Adipocyte (in vitro differentiated cells): Measurements from ENCODE around the gene CHN2.

Experiments
- DNase-seq: peaks from one replicate; pipeline ENCODE4 v3.0.0-alpha.2; 2015; ENCODE audit warnings: low read depth
- H3K27me3 ChIP-seq: replicated peaks from 2 replicates; pipeline ENCODE4 v1.7.0; 2013; ENCODE audit warnings: mild to moderate bottlenecking, low read length, moderate library complexity; ENCODE audit not compliant: control insufficient read depth, insufficient read depth
- H3K36me3 ChIP-seq: 2 replicates; pipeline ENCODE4 v1.7.0; 2013; ENCODE audit warnings: low read length, mild to moderate bottlenecking, moderate library complexity; ENCODE audit not compliant: control insufficient read depth, insufficient read depth, severe bottlenecking
- H3K4me1 ChIP-seq: 2 replicates; pipeline ENCODE4 v1.7.0; 2013; ENCODE audit warnings: mild to moderate bottlenecking, low read length, moderate library complexity; ENCODE audit not compliant: control insufficient read depth, insufficient read depth
- H3K4me3 ChIP-seq: 2 replicates; pipeline ENCODE4 v1.7.0; 2013; ENCODE audit warnings: mild to moderate bottlenecking, low read length, moderate library complexity
- H3K9ac ChIP-seq: 2 replicates; pipeline ENCODE4 v1.7.0; 2013; ENCODE audit warnings: mild to moderate bottlenecking, low read length, moderate library complexity
- H3K9me3 ChIP-seq: 2 replicates; pipeline ENCODE4 v1.7.0; 2013; ENCODE audit warnings: mild to moderate bottlenecking, low read length, moderate library complexity; ENCODE audit not compliant: control insufficient read depth

The CHN2 gene

DNA sequence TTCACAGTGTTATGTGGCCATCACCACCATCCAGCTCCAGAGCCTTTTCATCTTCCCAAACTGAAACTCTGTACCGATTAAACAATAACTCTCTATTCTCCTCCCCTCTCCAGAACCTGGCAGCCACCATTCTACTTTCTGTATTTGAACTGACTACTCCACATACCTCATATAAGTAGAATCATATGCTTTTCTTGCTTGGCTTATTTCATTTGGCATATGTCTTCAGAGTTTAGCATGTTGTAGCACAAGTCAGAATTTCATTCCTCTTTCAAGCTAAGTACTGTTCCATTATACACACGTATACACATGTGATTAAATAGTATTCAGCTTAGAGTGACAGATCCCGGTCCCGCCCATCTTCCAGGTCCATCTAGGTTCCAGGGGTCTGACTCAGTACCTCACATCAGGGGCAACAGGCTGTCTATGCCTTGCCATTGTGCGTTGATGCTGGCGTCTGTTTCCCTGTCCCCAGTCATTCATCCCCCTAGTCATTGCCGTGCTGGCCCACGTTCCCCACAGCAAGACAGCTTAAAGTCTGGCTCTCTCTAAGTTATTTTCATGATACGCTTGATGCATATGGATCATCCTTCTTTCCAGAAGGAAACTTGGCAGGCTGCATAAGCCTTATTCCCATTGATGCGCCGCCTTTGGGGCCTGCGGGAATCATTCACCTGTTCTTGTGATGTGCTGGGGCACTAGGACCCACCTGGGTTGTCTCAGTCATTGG, 108.3 kb downstream of the CHN2 start:
- Histone ChIP-seq H3K27me3 (peaks cover 24% of the 10 kb centered on the region), H3K9ac (no peak overlapping the region), H3K4me3 (no peak overlapping the region), H3K4me1 (no peaks in the 10 kb centered on the region), H3K36me3 (no peaks in the 10 kb centered on the region), H3K9me3 (no peaks in the 10 kb centered on the region)
- DNase-seq, result no peak

DNA sequence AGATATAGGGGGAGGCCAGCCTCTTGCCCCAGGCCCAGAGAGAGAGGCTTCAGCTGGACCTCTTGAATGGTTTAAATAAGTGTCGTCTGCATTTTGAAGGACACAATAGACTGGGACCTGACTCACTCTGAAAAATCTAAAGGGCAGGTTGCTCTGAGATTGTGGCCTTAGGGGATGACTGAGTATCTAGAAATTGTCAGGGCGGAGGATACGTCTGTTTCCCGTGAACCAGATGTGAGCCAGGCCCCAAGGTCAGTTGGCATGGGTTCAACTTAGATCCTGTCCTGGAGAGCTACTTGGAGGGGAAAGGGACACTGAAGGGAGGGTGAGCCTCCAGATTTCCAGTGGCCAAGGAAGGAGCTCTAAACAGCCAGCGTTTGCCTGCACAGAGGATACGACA, 110.2 kb downstream of the CHN2 start:
- Histone ChIP-seq H3K9me3 (no peaks in the 10 kb centered on the region), H3K9ac (no peak overlapping the region), H3K4me3 (no peak overlapping the region), H3K36me3 (no peaks in the 10 kb centered on the region), H3K4me1 (no peaks in the 10 kb centered on the region), H3K27me3 (peaks cover 24% of the 10 kb centered on the region)
- no peak for DNase-seq

DNA sequence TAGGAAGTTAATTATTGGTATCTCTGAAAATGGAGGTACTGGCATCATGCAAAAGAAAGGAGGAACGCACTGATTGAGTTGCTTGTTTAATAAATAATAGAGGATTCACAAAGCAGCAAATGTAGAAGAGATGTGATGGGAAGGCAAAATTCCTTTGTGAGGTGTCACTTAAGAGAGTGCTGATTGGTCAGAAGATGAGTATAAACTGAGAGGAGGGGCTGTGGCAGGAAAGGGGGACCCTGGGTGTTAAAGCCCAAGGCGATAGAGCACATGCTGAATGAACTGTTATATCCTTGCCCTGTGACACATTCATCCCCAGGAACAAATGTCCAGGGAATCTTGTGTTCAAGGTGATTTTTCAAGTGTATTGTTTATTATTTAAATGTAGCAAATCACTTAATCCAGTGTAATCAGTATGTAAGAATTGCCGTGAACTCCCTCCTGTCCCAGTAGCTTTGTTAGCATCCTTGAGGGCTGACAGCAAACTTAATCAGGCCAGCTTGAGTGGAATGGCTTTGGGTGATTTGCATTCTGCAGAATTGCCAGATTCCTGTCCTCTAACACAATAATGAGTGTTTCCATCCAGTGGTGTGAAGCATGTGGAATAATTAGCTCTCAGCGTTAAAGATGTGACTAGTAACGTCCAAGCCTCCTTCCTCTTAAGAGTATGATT, 111.9 kb downstream of the CHN2 start:
- H3K9ac ChIP-seq, result no peak overlapping the region
- H3K4me1 ChIP-seq, result no peaks in the 10 kb centered on the region
- no peaks in the 10 kb centered on the region for H3K36me3 ChIP-seq
- H3K27me3 ChIP-seq, result peaks cover 30% of the 10 kb centered on the region
- DNase-seq, result no peak
- H3K4me3 ChIP-seq, result no peak overlapping the region
- no peaks in the 10 kb centered on the region for H3K9me3 ChIP-seq

DNA sequence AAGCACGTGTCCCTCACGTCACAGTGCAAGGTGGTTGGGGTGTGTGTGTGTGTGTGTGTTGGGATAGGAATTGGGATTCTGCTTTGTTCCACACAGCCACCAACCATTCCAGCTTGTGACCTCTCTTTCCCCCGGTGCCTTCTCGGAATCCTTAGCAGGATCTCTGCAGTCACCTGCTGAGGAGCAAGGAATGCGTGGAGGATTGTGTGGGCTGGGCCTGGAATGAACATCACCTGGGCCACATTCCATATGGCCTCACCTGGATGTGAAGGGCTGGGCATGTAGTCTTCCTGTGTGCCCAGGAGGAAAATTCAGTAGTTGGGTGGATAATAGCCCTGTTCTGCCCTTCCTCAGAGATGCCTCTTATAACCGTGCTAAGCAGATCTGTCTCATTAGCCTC, 113.8 kb downstream of the CHN2 start:
- H3K27me3 ChIP-seq, result peaks cover 43% of the 10 kb centered on the region

DNA sequence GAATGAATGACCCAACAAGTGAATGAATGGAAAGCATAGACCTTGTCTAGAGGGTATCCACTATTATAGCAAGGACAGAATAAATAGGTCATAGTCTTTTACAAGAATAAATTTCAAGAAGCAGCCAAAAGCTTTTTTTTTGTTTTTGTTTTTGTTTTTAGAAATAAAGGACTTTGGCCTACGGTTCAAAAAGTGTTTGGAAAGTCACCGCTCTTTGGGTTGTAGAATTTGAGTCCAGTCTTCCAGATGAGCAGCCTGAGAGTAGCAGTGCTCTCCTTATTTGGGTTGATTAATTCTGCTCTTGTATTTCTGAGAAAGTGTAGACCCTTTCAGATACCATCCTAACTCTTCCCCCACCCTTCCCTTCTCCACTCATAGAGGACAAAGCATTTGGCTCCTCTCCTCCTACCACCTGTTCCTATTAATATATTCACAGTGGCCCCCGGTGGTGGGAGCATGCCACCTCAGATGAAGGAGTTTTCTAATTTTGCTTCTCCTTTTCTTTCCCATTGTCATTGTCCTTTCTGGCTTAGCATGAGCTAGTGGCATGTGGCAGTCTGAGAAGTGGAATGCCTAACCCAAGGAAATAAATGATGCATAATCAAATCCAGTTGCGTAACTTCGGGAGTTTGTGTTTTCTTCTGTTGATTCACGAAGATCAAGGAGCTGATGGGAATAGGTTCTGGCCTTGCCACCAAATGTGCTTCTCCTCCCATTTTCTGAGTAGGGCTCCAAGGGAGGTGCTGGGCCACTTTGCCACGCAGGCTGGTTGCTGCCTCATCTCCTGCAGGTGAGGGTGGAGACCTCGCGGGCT, 114.7 kb downstream of the CHN2 start:
- H3K36me3 ChIP-seq, result no peaks in the 10 kb centered on the region
- H3K4me1 ChIP-seq, result no peaks in the 10 kb centered on the region
- no peak overlapping the region for H3K4me3 ChIP-seq
- peaks cover 41% of the 10 kb centered on the region for H3K27me3 ChIP-seq
- H3K9ac ChIP-seq, result no peak overlapping the region
- H3K9me3 ChIP-seq, result no peaks in the 10 kb centered on the region
- DNase-seq, result no peak

More for the DNA sequence above, 113.8 kb downstream of the CHN2 start:
- Histone ChIP-seq H3K4me1 (no peaks in the 10 kb centered on the region), H3K9me3 (no peaks in the 10 kb centered on the region), H3K36me3 (no peaks in the 10 kb centered on the region), H3K9ac (no peak overlapping the region), H3K4me3 (no peak overlapping the region)
- DNase-seq, result no peak

DNA sequence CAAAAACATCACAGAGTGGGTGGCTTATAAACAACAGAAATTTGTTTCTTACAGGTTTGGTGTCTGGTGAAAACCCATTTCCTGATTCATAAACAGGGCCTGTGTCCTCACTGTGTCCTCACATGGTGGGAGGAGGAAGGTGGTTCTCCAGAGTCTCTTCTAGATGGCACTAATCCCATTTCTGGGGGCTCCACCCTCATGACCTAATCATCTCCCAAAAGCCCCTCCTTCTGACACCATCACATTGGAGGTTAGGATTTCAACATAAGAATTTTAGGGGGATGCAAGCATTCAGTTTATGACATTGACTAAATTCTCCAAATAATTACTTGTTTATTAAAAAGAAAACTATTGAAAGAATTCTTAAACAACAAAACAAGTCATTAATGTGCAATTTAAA, 116.0 kb downstream of the CHN2 start:
- Histone ChIP-seq H3K4me1 (peaks cover 5% of the 10 kb centered on the region), H3K9ac (no peak overlapping the region), H3K4me3 (no peak overlapping the region), H3K27me3 (peaks cover 38% of the 10 kb centered on the region), H3K9me3 (no peaks in the 10 kb centered on the region), H3K36me3 (no peaks in the 10 kb centered on the region)
- no peak for DNase-seq

DNA sequence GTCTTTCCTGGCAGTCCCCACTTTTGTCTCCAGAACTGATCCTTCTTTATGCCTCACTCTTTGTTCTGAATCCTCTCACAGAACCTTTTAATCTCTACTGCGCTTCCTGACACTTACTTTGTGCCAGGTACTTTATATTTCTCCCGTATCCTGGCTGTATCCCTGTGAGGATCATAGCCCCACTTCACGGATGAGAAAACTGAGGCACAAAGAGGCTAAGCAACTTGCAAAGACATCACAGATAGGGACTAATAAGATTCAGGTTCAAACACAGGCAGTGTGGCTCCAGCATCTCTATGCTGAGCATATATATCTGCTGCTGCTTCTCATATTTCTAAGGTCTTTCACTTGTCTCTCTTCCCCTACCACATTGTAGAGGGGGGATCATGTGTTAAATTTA, 116.7 kb downstream of the CHN2 start:
- no peaks in the 10 kb centered on the region for H3K36me3 ChIP-seq
- DNase-seq, result no peak
- no peak overlapping the region for H3K4me3 ChIP-seq
- no peaks in the 10 kb centered on the region for H3K9me3 ChIP-seq
- H3K27me3 ChIP-seq, result peaks cover 31% of the 10 kb centered on the region
- no peak overlapping the region for H3K9ac ChIP-seq
- peaks cover 5% of the 10 kb centered on the region for H3K4me1 ChIP-seq

DNA sequence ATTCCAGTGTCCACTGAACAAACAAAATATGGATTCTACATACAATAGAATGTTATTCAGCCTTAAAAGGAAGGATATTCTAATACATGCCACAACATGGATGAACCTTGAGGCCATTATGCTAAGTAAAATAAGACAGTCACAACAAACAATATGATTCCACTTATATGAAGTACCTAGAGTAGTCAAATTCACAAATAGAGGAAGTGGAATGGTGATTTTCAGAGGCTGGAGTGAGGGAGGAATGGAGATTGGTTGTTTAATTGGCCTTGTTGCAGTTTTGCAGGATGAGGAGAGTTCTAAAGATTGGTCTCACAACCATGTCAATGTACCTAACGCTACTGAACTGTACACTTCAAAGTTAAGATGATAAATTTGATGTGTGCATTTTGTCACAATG, 119.6 kb downstream of the CHN2 start:
- no peak overlapping the region for H3K4me3 ChIP-seq
- H3K4me1 ChIP-seq, result peaks cover 5% of the 10 kb centered on the region
- no peak for DNase-seq
- peaks cover 24% of the 10 kb centered on the region for H3K27me3 ChIP-seq
- no peaks in the 10 kb centered on the region for H3K9me3 ChIP-seq
- no peak overlapping the region for H3K9ac ChIP-seq
- H3K36me3 ChIP-seq, result no peaks in the 10 kb centered on the region

DNA sequence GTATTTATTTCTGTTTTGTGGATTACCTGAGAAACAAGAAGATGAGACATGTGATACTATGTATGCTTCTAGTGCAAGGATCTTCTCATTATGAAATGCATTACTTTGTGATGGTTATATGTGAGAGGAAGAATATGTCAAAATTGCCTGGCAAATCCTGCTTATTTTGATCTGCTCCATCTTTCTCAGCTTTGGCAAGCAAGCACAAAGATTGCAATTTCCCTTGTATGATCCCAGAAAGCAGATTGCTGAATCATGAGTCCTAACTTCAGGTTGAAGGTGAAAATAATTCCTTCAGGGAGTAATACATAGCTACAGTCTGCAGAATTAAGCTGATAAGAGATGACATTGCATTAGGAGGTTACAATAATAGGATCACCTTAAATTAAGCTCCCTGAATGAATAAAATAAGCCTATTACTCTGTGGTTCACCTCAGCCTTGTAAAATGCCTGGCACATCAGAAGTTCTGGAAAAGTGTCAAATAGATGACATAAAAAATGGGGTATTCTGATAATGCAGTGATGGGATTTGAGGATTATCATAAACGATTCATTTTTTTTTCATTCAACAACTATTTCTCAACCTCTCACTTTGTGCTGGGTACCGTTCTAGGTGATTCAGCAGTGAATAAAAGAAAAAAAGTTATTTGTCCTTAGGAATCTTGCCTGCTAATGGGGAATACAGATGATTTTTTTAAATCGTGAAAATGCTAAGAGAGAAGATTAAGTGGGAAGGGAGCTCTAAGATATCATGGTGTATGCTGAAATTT, 120.7 kb downstream of the CHN2 start:
- H3K4me3 ChIP-seq, result no peak overlapping the region
- peaks cover 24% of the 10 kb centered on the region for H3K27me3 ChIP-seq
- no peak overlapping the region for H3K9ac ChIP-seq
- no peaks in the 10 kb centered on the region for H3K36me3 ChIP-seq
- H3K9me3 ChIP-seq, result no peaks in the 10 kb centered on the region
- peaks cover 9% of the 10 kb centered on the region for H3K4me1 ChIP-seq
- no peak for DNase-seq

DNA sequence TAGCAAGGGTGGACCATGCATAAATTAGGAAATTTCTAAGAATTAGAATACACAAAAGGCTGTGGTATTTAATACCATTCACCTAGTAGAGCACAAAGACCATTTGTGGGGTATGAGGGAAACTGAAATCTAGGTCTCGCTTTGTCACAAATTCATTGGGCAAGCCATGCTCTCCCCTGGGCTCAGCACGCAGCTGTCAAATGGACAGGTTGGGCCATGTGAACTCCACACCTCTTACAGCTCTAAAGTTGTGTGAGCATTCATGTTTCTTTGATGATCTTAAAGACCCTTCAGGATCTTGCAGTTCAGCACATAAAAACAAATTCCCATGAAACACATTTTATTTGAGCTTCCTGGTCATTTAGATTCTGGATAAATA, 121.3 kb downstream of the CHN2 start:
- H3K4me1 ChIP-seq, result peaks cover 9% of the 10 kb centered on the region
- H3K9me3 ChIP-seq, result no peaks in the 10 kb centered on the region
- no peak overlapping the region for H3K9ac ChIP-seq
- H3K36me3 ChIP-seq, result no peaks in the 10 kb centered on the region
- no peak overlapping the region for H3K4me3 ChIP-seq
- H3K27me3 ChIP-seq, result peaks cover 27% of the 10 kb centered on the region
- DNase-seq, result no peak

DNA sequence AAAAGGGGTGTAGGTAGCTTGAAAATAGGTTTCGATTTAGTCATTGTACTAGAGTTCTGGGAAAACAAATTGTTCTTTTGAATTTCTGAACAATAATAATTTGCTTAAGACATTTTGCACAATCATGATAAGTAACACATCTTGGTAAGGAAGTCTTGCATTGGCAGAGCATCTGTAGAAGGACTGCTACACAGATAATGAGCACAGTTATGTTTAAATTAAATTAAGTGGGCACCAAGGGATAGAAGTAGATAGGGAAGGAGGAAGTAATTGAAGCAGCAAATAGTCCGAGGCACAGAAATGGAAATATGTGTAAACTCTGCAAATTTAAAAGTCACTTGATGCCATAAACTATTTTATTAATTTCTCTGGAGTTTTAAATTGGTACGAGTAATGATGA, 122.4 kb downstream of the CHN2 start:
- DNase-seq, result no peak
- H3K9me3 ChIP-seq, result no peaks in the 10 kb centered on the region

More for the DNA sequence above, 122.4 kb downstream of the CHN2 start:
- Histone ChIP-seq H3K4me1 (peaks cover 9% of the 10 kb centered on the region), H3K36me3 (no peaks in the 10 kb centered on the region), H3K27me3 (peaks cover 23% of the 10 kb centered on the region), H3K9ac (no peak overlapping the region), H3K4me3 (no peak overlapping the region)
